Testis (tissue), 2 donors: Measurements from ENCODE around the gene PIGP.

Experiments used
- CTCF ChIP-seq, 3 experiments: fragments of 450-650 bp in 2 of 3; fragments of 200-600 bp in 1 of 3; sonication (generic) in 1 of 3; IDR thresholded peaks; one replicate each; pipeline ENCODE4 v1.5.1; 2016 to 2019; ENCODE audit warnings: antibody characterized with exemption in 3 of 3, mild to moderate bottlenecking in 2 of 3, moderate library complexity in 1 of 3
- POLR2A ChIP-seq: fragments of 450-650 bp; IDR thresholded peaks from one replicate; pipeline ENCODE4 v1.6.1; 2017; ENCODE audit warnings: antibody characterized with exemption, mild to moderate bottlenecking, moderate library complexity

GRCh38 chr21:37082856-37083528 is 10.1 kb upstream of the PIGP start:
- TF ChIP-seq CTCF (IDR thresholded peaks at IDR 0.05) (no peak), POLR2A (no peak)
